GM10266 (cell line): ENCODE data around the gene ISYNA1.

Experiments
- DNase-seq: peaks from one replicate; pipeline ENCODE4 v3.0.0; 2012; ENCODE audit errors: extremely low spot score
- TF ChIP-seq, protein P1 (sequence below): IDR thresholded peaks from 2 replicates; pipeline ENCODE4 v1.5.1; 2012; ENCODE audit warnings: mild to moderate bottlenecking, low read depth; ENCODE audit not compliant: control insufficient read depth, insufficient read depth; ENCODE audit errors: missing control alignments

The ISYNA1 gene

DNA sequence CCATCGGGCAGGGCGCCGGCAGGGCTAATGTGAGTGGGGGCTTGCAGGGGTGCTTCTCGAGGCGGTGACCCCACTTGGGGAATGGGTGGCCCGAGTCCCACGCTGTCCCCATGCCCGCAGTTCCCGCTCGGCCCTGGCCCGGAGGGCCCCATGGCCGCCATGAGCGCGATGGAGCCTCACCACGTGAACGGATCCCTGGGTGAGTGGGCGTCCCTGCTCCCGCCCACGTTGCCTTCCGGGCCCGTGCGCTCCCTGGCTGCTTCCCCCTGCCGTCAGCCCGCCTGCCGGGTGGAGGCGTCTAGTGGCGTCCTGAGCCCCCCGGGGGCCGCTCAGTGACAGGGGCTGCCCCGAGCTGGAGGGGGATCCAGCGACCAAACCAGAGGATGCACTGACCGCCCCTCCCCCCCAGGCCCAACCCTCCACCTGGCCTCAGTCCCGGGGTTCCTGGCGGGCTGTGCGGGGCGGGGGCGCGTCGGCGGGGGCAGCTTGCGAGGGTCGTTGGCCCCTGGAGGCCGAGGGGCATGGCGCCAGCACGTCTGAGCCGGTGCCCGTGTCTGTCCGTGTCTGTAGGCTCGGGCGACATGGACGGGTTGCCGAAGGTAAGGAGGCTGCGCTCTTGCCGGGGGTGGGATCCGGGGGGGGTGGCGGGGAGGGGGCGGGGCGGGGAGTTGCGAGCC, 4.8 kb downstream of the ISYNA1 start:
- peak; percentile 78 for DNase-seq
- TF ChIP-seq, protein P1, sequence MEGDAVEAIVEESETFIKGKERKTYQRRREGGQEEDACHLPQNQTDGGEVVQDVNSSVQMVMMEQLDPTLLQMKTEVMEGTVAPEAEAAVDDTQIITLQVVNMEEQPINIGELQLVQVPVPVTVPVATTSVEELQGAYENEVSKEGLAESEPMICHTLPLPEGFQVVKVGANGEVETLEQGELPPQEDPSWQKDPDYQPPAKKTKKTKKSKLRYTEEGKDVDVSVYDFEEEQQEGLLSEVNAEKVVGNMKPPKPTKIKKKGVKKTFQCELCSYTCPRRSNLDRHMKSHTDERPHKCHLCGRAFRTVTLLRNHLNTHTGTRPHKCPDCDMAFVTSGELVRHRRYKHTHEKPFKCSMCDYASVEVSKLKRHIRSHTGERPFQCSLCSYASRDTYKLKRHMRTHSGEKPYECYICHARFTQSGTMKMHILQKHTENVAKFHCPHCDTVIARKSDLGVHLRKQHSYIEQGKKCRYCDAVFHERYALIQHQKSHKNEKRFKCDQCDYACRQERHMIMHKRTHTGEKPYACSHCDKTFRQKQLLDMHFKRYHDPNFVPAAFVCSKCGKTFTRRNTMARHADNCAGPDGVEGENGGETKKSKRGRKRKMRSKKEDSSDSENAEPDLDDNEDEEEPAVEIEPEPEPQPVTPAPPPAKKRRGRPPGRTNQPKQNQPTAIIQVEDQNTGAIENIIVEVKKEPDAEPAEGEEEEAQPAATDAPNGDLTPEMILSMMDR: no peak

DNA sequence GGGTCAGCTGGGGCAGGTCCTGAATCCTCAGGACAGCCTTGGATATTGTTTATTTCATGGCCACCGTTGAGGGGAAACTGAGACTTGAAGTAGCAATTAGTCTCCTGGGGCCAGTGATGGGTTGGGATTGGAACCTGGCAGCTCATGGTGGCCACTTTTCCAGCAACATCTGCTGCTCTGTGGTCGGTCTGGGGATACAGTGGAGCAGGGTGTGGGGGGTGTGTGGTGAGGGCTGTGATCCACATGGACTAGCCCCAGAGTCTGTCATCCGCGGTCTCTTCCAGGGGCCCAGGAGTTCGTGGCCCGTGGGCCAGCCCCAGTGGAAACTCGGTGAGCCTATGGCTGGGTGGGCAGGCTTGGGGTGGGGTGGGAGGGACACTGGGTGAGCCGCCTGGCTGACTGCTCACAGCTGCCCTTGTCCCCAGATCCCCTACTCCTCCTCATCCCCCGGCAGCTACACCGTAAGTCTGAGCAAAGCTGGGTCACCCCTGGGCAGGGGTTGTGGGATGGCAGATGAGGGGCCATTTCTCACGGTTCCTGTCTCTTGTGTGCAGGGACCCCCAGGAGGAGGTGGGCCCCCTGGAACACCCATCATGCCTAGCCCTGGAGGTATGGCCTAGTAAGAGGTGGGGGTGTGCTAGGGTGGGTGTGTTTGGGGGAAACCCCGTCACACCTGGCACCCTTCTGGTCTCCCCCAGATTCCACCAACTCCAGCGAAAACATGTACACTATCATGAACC, 5.5 kb downstream of the ISYNA1 start:
- no peak for DNase-seq
- TF ChIP-seq, protein P1: no peak

DNA sequence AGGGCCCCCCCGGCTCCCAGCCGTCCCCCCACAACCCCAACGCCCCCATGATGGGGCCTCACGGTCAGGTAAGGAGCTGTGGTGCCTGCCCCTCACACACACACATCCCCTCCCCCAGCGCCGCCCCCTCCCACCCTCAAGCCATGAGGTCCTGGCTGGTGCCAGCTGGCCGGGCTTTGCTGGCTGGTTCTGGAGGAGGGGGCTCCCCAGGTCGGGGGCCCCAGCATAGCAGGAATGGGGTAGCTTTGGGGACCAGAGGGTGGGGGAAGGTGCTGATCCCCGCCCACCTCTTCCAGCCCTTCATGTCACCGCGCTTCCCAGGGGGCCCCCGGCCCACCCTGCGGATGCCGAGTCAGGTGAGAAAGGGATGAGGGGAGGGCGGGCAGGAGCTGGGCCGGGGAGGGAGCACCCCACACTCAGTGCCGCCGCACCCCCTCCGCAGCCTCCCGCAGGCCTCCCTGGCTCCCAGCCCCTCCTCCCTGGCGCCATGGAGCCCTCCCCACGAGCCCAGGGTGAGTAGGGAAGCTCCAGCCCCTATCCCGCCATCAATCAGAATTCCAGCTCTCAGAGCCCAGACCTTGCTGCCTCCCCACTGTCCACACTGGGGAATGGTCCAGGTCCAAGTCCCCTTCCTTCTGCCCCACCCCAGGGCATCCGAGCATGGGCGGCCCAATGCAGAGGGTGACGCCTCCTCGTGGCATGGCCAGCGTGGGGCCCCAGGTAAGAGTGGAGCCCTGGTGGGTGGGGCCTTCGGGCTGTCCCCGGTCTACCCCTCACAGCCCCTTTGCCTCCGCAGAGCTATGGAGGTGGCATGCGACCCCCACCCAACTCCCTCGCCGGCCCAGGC, 6.4 kb downstream of the ISYNA1 start:
- TF ChIP-seq, protein P1: no peak
- no peak for DNase-seq

DNA sequence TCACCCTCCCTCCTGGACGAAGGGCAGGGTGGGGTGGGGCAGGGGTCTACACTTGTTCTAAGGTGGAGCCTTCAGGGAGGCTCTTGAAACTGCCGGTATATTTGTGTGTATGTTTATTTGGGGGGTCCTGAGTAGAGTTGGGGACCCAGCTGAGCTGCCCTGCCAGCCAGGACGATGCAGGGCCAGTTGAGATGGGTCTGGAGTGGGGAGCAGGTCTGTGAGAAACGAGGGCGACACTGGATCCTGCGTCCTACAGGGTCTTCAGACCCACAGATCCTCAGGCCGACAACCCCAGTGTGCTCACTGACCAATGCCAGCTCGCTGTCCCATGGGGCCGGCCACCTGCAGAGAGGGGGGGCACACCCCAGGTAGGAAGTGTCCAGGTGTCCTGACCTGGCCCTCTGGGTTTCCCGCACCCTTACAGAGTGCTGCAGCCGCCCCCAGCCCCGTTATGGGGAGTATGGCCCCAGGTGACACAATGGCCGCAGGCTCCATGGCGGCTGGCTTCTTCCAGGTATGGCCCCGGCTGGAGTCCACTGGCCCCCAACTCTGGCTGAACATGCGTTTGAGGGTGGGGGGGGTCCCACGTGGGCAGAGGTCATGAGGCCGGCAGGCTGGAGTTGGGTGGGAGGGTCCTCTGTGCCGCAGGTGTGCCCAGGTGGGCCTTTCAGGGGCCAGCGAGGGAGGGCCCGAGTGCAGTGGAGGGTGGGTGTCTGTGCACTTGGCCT, 7.4 kb downstream of the ISYNA1 start:
- TF ChIP-seq, protein P1: no peak
- DNase-seq: no peak

DNA sequence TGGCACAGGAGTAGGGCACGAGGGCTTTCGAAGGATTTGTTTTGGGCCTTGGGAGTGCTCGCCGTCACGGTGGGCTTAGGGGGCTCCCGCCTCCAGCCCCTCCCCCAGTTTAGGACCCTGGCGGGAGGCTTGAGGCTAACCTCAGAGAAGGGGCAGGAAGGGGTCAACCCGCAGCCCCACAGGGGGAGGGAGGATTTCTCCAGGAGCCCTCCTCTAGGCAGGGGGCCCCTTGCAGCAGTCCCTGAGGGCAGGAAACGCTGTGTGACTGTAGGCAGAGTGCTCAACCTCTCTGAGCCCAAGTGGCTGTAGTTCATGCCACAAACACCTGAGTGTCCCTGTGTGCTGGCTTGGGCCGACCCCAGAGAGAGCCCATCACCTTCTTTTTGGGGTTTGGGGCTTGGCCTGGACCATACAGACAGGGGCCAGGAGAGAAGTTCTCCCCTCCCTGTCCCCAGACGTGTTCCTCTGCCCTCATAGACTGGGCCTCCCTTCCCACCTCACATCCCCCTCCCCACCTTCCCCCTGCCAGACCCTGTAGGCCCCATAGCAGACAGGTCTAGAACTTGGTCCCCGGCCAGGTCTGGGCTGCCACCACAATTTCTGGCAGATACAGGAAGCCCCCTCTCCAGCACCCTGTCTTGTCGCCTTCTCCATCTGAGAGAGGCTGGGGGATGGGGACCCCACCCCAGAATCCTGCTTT, 8.1 kb downstream of the ISYNA1 start:
- TF ChIP-seq, protein P1: no peak
- no peak for DNase-seq
